HUES64 (cell line): ENCODE results near the gene KIF17.

ENCODE experiments used
- H3K27ac ChIP-seq: 2 replicates; pipeline ENCODE4 v1.7.0; 2013; ENCODE audit warnings: low read depth, low read length, inconsistent platforms
- H3K27me3 ChIP-seq: 2 replicates; pipeline ENCODE4 v1.6.1; 2013; ENCODE audit warnings: mild to moderate bottlenecking, low read length; ENCODE audit not compliant: insufficient read depth
- H3K36me3 ChIP-seq: 2 replicates; pipeline ENCODE4 v1.6.1; 2013; ENCODE audit warnings: mild to moderate bottlenecking, low read length; ENCODE audit not compliant: insufficient read depth
- H3K4me1 ChIP-seq: 2 replicates; pipeline ENCODE4 v1.6.1; 2013; ENCODE audit warnings: mild to moderate bottlenecking, low read length, moderate library complexity; ENCODE audit not compliant: insufficient read depth
- H3K4me3 ChIP-seq: 2 replicates; pipeline ENCODE4 v1.5.1; 2013; ENCODE audit warnings: mild to moderate bottlenecking, low read length, moderate library complexity
- H3K9ac ChIP-seq: 2 replicates; pipeline ENCODE4 v1.6.1; 2013; ENCODE audit warnings: mild to moderate bottlenecking, low read depth, low read length
- H3K9me3 ChIP-seq: 2 replicates; pipeline ENCODE4 v1.6.1; 2013; ENCODE audit warnings: low read depth, low read length; ENCODE audit not compliant: insufficient read depth
- WGBS: fragments of 150-250, 120-280 bp; methylation state at CpG from one replicate; pipeline ENCODE4 v1.1.7; 2013; ENCODE audit warnings: missing lambda C conversion rate; 5-methylcytosine and 5-hydroxymethylcytosine counted together

Gene KIF17

GRCh38 chr1:20732588-20733359 lies 15.0 kb upstream of the KIF17 start, which contains the start of gene SH2D5:
SH2D5 (minus strand) TSS chr1:20732703; CDS start chr1:20728044, 4,659 bp downstream.
- peaks cover 20% of the 10 kb centered on the region for H3K4me1 ChIP-seq
- peak within 1 kb of the TSS; percentile 55 for H3K4me3 ChIP-seq
- H3K9ac ChIP-seq = no peak within 1 kb of the TSS
- no peaks in the 10 kb centered on the region for H3K36me3 ChIP-seq
- WGBS = 3% methylated on average over 38 of the region's 38 CpGs
- no peaks in the 10 kb centered on the region for H3K9me3 ChIP-seq
- peaks cover 49% of the 10 kb centered on the region for H3K27me3 ChIP-seq
- H3K27ac ChIP-seq = no peak within 1 kb of the TSS

GRCh38 chr1:20732071-20732587 lies 14.3 kb upstream of the KIF17 start:
- Histone ChIP-seq H3K27ac (no peak overlapping the region), H3K27me3 (peaks cover 49% of the 10 kb centered on the region), H3K9ac (no peak overlapping the region)

GRCh38 chr1:20731057-20731991 lies 13.5 kb upstream of the KIF17 start:
- H3K9me3 ChIP-seq = no peaks in the 10 kb centered on the region
- no peak overlapping the region for H3K9ac ChIP-seq
- 19% methylated on average over 62 of the region's 62 CpGs for WGBS
- H3K4me1 ChIP-seq = peaks cover 20% of the 10 kb centered on the region
- H3K4me3 ChIP-seq = peak overlapping the region; percentile 55
- no peaks in the 10 kb centered on the region for H3K36me3 ChIP-seq
- H3K27me3 ChIP-seq = peaks cover 49% of the 10 kb centered on the region
- H3K27ac ChIP-seq = no peak overlapping the region

More at GRCh38 chr1:20732071-20732587, 14.3 kb upstream of the KIF17 start:
- H3K36me3 ChIP-seq = no peaks in the 10 kb centered on the region
- H3K4me1 ChIP-seq = peaks cover 20% of the 10 kb centered on the region
- H3K9me3 ChIP-seq = no peaks in the 10 kb centered on the region
- H3K4me3 ChIP-seq = peak overlapping the region; percentile 55
- WGBS = under 1% methylated on average over 55 of the region's 55 CpGs

GRCh38 chr1:20730690-20731056 lies 12.9 kb upstream of the KIF17 start:
- H3K4me3 ChIP-seq = no peak overlapping the region
- WGBS = 77% methylated on average over 4 of the region's 4 CpGs
- H3K9me3 ChIP-seq = no peaks in the 10 kb centered on the region
- no peak overlapping the region for H3K27ac ChIP-seq
- H3K36me3 ChIP-seq = no peaks in the 10 kb centered on the region
- H3K4me1 ChIP-seq = peaks cover 20% of the 10 kb centered on the region
- H3K27me3 ChIP-seq = peaks cover 49% of the 10 kb centered on the region
- no peak overlapping the region for H3K9ac ChIP-seq

GRCh38 chr1:20729990-20730689 lies 12.3 kb upstream of the KIF17 start:
- Histone ChIP-seq H3K4me3 (peak overlapping the region; percentile 26; the same call in 1 of the 2 replicates), H3K9me3 (no peaks in the 10 kb centered on the region), H3K4me1 (peaks cover 20% of the 10 kb centered on the region), H3K27ac (no peak overlapping the region), H3K9ac (no peak overlapping the region), H3K27me3 (peaks cover 49% of the 10 kb centered on the region), H3K36me3 (no peaks in the 10 kb centered on the region)
- WGBS = 51% methylated on average over 19 of the region's 19 CpGs

- H3K4me1 ChIP-seq = peaks cover 20% of the 10 kb centered on the region
- peaks cover 49% of the 10 kb centered on the region for H3K27me3 ChIP-seq
- no peaks in the 10 kb centered on the region for H3K9me3 ChIP-seq
- no peaks in the 10 kb centered on the region for H3K36me3 ChIP-seq
- 76% methylated on average over 14 of the region's 14 CpGs for WGBS
- 0 out of 2 replicates have a peak overlapping the region, but pooled peaks have one; percentile 26 for H3K4me3 ChIP-seq
- no peak overlapping the region for H3K9ac ChIP-seq
- no peak overlapping the region for H3K27ac ChIP-seq
Observed at GRCh38 chr1:20729155-20729931, 11.5 kb upstream of the KIF17 start.

- Histone ChIP-seq H3K27ac (no peak overlapping the region), H3K27me3 (peaks cover 42% of the 10 kb centered on the region), H3K36me3 (no peaks in the 10 kb centered on the region), H3K9me3 (no peaks in the 10 kb centered on the region), H3K4me3 (peak overlapping the region; percentile 12; the same call in 1 of the 2 replicates), H3K4me1 (peaks cover 19% of the 10 kb centered on the region), H3K9ac (no peak overlapping the region)
- 78% methylated on average over 9 of the region's 9 CpGs for WGBS
Observed at GRCh38 chr1:20728371-20729154, 10.8 kb upstream of the KIF17 start.

GRCh38 chr1:20727746-20728316 lies 10.0 kb upstream of the KIF17 start:
- peak overlapping the region; percentile 12; the same call in 1 of the 2 replicates for H3K4me3 ChIP-seq
- no peaks in the 10 kb centered on the region for H3K36me3 ChIP-seq
- H3K9me3 ChIP-seq = no peaks in the 10 kb centered on the region
- peaks cover 14% of the 10 kb centered on the region; the same call in 1 of the 2 replicates for H3K4me1 ChIP-seq
- peaks cover 35% of the 10 kb centered on the region for H3K27me3 ChIP-seq
- 36% methylated on average over 13 of the region's 13 CpGs for WGBS
- no peak overlapping the region for H3K9ac ChIP-seq
- no peak overlapping the region for H3K27ac ChIP-seq

GRCh38 chr1:20726932-20727745 lies 9.3 kb upstream of the KIF17 start:
- 90% methylated on average over 17 of the region's 17 CpGs for WGBS
- Histone ChIP-seq H3K27ac (no peak overlapping the region), H3K4me3 (no peak overlapping the region), H3K27me3 (peaks cover 28% of the 10 kb centered on the region), H3K9ac (no peak overlapping the region), H3K36me3 (no peaks in the 10 kb centered on the region), H3K9me3 (no peaks in the 10 kb centered on the region), H3K4me1 (peaks cover 14% of the 10 kb centered on the region; the same call in 1 of the 2 replicates)
